Neural cell (in vitro differentiated cells): Measurements from ENCODE around the gene PDLIM5.

Experiments used
- EZH2 ChIP-seq: fragments of 200-600, 300-800 bp; shearing (Covaris generic), sonication (generic); IDR thresholded peaks from 2 replicates; pipeline ENCODE4 v1.6.1; 2014; ENCODE audit warnings: antibody characterized with exemption, low read length, borderline replicate concordance, mild to moderate bottlenecking; ENCODE audit not compliant: insufficient read depth, poor library complexity, severe bottlenecking
- POLR2AphosphoS5 ChIP-seq: IDR thresholded peaks from 2 replicates; pipeline ENCODE4 v1.6.1; 2012
- TF ChIP-seq, protein P1 (sequence below): fragments of 450-650 bp; IDR thresholded peaks from 2 replicates; pipeline ENCODE4 v1.5.1; 2014; ENCODE audit warnings: antibody characterized with exemption, mild to moderate bottlenecking, moderate library complexity; ENCODE audit not compliant: poor library complexity, severe bottlenecking

DNA sequence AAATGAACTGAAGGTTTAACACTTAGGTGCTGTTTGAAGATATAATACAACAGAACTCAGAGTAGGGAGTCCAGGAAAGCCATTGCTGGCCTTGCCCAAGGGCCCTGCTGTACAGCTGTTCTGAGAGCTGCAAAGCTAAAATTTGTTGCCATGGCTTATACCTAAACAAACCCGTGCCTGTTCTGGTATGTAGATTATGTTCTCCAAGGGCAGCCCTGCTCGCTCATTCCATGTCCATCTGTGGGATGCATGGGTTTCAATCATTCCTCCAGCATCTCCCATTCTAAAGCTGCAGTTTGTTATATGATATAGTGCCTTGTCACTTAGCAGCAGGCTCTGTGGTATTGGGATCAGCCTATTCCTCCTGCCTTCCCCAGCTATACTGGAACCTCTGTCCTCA, 225.2 kb downstream of the PDLIM5 start:
- TF ChIP-seq EZH2 (no peak), POLR2AphosphoS5 (no peak)
- TF ChIP-seq, protein P1, sequence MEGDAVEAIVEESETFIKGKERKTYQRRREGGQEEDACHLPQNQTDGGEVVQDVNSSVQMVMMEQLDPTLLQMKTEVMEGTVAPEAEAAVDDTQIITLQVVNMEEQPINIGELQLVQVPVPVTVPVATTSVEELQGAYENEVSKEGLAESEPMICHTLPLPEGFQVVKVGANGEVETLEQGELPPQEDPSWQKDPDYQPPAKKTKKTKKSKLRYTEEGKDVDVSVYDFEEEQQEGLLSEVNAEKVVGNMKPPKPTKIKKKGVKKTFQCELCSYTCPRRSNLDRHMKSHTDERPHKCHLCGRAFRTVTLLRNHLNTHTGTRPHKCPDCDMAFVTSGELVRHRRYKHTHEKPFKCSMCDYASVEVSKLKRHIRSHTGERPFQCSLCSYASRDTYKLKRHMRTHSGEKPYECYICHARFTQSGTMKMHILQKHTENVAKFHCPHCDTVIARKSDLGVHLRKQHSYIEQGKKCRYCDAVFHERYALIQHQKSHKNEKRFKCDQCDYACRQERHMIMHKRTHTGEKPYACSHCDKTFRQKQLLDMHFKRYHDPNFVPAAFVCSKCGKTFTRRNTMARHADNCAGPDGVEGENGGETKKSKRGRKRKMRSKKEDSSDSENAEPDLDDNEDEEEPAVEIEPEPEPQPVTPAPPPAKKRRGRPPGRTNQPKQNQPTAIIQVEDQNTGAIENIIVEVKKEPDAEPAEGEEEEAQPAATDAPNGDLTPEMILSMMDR, result no peak
